Body of pancreas (tissue), 4 donors: ENCODE measurements around the gene EDNRA.

ENCODE experiments used
- POLR2A ChIP-seq, 3 donors: fragments of 450-650 bp; IDR thresholded peaks; one replicate each; pipeline ENCODE4 v1.6.1; 2016; ENCODE audit warnings: antibody characterized with exemption in 3 of 3, mild to moderate bottlenecking in 2 of 3
- TF ChIP-seq, protein P1 (sequence below), 7 experiments: fragments of 450-650 bp in 4 of 7; fragments of 200-600 bp in 3 of 7; sonication (generic) in 3 of 7; IDR thresholded peaks; one replicate each; pipeline ENCODE4 v1.5.1; 2016 to 2019; ENCODE audit warnings: antibody characterized with exemption in 7 of 7

DNA sequence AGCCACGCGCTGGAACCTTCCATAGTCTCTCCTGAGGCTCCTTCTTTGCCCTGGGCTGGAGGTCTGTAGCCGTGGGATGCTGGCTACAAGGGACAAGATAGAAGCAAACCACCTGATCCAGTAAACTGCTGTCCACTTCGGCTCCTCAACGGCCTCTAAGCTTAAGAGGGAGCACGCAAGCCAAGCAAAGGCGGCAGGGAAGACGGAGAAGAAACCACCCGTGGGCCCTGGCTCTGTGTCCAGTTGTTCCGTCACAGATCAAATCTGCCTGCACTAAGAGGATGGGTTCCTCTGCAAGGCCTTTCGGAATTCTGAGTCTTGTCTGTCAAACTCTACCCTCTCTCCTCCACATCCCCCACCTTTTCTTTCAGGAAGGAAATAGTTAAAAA lies 401 bp upstream of the EDNRA start:
- TF ChIP-seq, protein P1, sequence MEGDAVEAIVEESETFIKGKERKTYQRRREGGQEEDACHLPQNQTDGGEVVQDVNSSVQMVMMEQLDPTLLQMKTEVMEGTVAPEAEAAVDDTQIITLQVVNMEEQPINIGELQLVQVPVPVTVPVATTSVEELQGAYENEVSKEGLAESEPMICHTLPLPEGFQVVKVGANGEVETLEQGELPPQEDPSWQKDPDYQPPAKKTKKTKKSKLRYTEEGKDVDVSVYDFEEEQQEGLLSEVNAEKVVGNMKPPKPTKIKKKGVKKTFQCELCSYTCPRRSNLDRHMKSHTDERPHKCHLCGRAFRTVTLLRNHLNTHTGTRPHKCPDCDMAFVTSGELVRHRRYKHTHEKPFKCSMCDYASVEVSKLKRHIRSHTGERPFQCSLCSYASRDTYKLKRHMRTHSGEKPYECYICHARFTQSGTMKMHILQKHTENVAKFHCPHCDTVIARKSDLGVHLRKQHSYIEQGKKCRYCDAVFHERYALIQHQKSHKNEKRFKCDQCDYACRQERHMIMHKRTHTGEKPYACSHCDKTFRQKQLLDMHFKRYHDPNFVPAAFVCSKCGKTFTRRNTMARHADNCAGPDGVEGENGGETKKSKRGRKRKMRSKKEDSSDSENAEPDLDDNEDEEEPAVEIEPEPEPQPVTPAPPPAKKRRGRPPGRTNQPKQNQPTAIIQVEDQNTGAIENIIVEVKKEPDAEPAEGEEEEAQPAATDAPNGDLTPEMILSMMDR (IDR thresholded peaks at IDR 0.05), result no peak
- no peak for TF ChIP-seq POLR2A (IDR thresholded peaks at IDR 0.05)
